CD14-positive monocyte (primary cell): ENCODE data around the gene PDCL3. TPM values are rescaled to one million over a fixed set of nuclear protein-coding genes. Genes with fewer than 3 reads are reported as not detected.

Experiments used
- DNase-seq, 3 donors: peaks; one replicate each; pipeline ENCODE4 v3.0.0-alpha.2; 2011 to 2022
- H2AFZ ChIP-seq: 2 replicates; pipeline ENCODE4 v1.6.0; 2012; ENCODE audit warnings: mild to moderate bottlenecking, low read depth, low read length, inconsistent platforms; ENCODE audit not compliant: insufficient read depth, poor library complexity, severe bottlenecking
- H3K27ac ChIP-seq, 2 donors: 1 replicate in 1 of 2; 2 replicates in 1 of 2; pipeline ENCODE4 v1.5.1; 2012 to 2013; ENCODE audit warnings: low read length in 2 of 2, control low read depth in 1 of 2, inconsistent platforms in 1 of 2, low read depth in 1 of 2, mild to moderate bottlenecking in 1 of 2
- H3K27me3 ChIP-seq, 2 donors: one replicate each; pipeline versions ENCODE4 v1.6.0 to v1.6.1; 2011 to 2013; ENCODE audit warnings: low read length in 2 of 2; ENCODE audit not compliant: control insufficient read depth in 2 of 2, insufficient read depth in 2 of 2
- H3K36me3 ChIP-seq, 2 donors: replicated peaks in 1 of 2; 1 replicate in 1 of 2; 2 replicates in 1 of 2; pipeline versions ENCODE4 v1.5.1 to v1.6.1; 2012 to 2013; ENCODE audit warnings: low read length in 2 of 2, control low read depth in 1 of 2, inconsistent platforms in 1 of 2, mild to moderate bottlenecking in 1 of 2; ENCODE audit not compliant: insufficient read depth in 2 of 2, control insufficient read depth in 1 of 2
- H3K4me1 ChIP-seq, 2 donors: 1 replicate in 1 of 2; 2 replicates in 1 of 2; pipeline versions ENCODE4 v1.5.1 to v1.6.1; 2012 to 2013; ENCODE audit warnings: low read length in 2 of 2, control low read depth in 1 of 2, inconsistent platforms in 1 of 2, mild to moderate bottlenecking in 1 of 2, moderate library complexity in 1 of 2; ENCODE audit not compliant: insufficient read depth in 2 of 2, control insufficient read depth in 1 of 2
- H3K4me2 ChIP-seq: replicated peaks from 2 replicates; pipeline ENCODE3; 2012; ENCODE audit warnings: low read length, moderate library complexity, mild to moderate bottlenecking; ENCODE audit not compliant: poor library complexity, severe bottlenecking; ENCODE audit errors: extremely low read depth
- H3K4me3 ChIP-seq, 3 experiments: fragments of 200-600 bp in 1 of 3; sonication (generic) in 1 of 3; replicated peaks in 1 of 3; 1 replicate in 2 of 3; 2 replicates in 1 of 3; pipeline ENCODE4 v1.5.1; 2011 to 2013; ENCODE audit warnings: low read length in 3 of 3, mild to moderate bottlenecking in 3 of 3, control low read depth in 2 of 3, low read depth in 2 of 3, inconsistent platforms in 1 of 3, moderate library complexity in 1 of 3
- H3K79me2 ChIP-seq: 2 replicates; pipeline ENCODE4 v1.6.0; 2012; ENCODE audit warnings: mild to moderate bottlenecking, control low read depth, inconsistent platforms, low read length, moderate library complexity; ENCODE audit not compliant: insufficient read depth
- H3K9ac ChIP-seq: 2 replicates; pipeline ENCODE4 v1.6.0; 2017; ENCODE audit warnings: low read length, mild to moderate bottlenecking; ENCODE audit not compliant: insufficient read depth, poor library complexity, severe bottlenecking
- H3K9me3 ChIP-seq, 2 donors: replicated peaks in 1 of 2; 1 replicate in 1 of 2; 2 replicates in 1 of 2; pipeline versions ENCODE4 v1.5.1 to v1.6.1; 2012 to 2013; ENCODE audit warnings: low read length in 2 of 2, control low read depth in 1 of 2; ENCODE audit not compliant: control insufficient read depth in 1 of 2, insufficient read depth in 1 of 2
- H4K20me1 ChIP-seq: 2 replicates; pipeline ENCODE4 v1.6.0; 2012; ENCODE audit warnings: mild to moderate bottlenecking, low read length, control low read depth, moderate library complexity; ENCODE audit not compliant: insufficient read depth
- H3K27ac Mint-ChIP-seq, 7 donors: one replicate each; pipeline ENCODE4 v1.8.0; 2020; ENCODE audit warnings: mild to moderate bottlenecking in 7 of 7, mixed read lengths in 7 of 7, moderate library complexity in 6 of 7, inconsistent platforms in 2 of 7
- H3K27me3 Mint-ChIP-seq, 3 donors: one replicate each; pipeline ENCODE4 v1.8.0; 2021 to 2022; ENCODE audit warnings: low read depth in 3 of 3, mild to moderate bottlenecking in 3 of 3, mixed read lengths in 3 of 3, moderate library complexity in 3 of 3, inconsistent platforms in 1 of 3
- H3K36me3 Mint-ChIP-seq, 2 donors: one replicate each; pipeline ENCODE4 v1.8.0; 2020; ENCODE audit warnings: mixed read lengths in 2 of 2, inconsistent platforms in 1 of 2, mild to moderate bottlenecking in 1 of 2
- H3K4me1 Mint-ChIP-seq: one replicate; pipeline ENCODE4 v1.8.0; 2020; ENCODE audit warnings: mild to moderate bottlenecking, mixed read lengths
- H3K4me3 Mint-ChIP-seq, 2 donors: one replicate each; pipeline ENCODE4 v1.8.0; 2020; ENCODE audit warnings: mild to moderate bottlenecking in 2 of 2, mixed read lengths in 2 of 2, moderate library complexity in 1 of 2
- H3K9me3 Mint-ChIP-seq, 7 donors: one replicate each; pipeline ENCODE4 v1.8.0; 2020 to 2022; ENCODE audit warnings: mixed read lengths in 7 of 7, mild to moderate bottlenecking in 6 of 7, moderate library complexity in 6 of 7, inconsistent platforms in 2 of 7
- WGBS: methylation state at CpG from one replicate; pipeline ENCODE4 v1.1.5; 2013; ENCODE audit warnings: missing lambda C conversion rate; ENCODE audit not compliant: insufficient coverage; 5-methylcytosine and 5-hydroxymethylcytosine counted together
- intact Hi-C, 2 donors: fragments of 100-400 bp; cut with micrococcal nuclease; formaldehyde crosslinking; loops; one replicate each; pipeline versions ENCODE4 v1.15.0 to v1.15.1; 2023
- polyA plus RNA-seq, 3 donors: library from polyadenylated mRNA; depleted of rRNA in 1 of 3; unstranded in 2 of 3; stranded (reverse) in 1 of 3; fragments of 300-500 nt in 2 of 3; fragments of >200 nt in 1 of 3; fragmentation: Illumina TruSeq in 2 of 3; gene quantifications; 1 replicate in 2 of 3; 2 replicates in 1 of 3; pipeline ENCODE4 v1.2.3, GENCODE V29; 2012 to 2021
- TF ChIP-seq, protein P1 (sequence below): fragments of 200-600 bp; IDR thresholded peaks from one replicate; pipeline ENCODE4 v1.8.0; 2022; ENCODE audit warnings: antibody characterized with exemption, mild to moderate bottlenecking

Gene PDCL3
- polyA plus RNA-seq, 3 donors: 15.9 to 28.4 (median 24.8) TPM

DNA sequence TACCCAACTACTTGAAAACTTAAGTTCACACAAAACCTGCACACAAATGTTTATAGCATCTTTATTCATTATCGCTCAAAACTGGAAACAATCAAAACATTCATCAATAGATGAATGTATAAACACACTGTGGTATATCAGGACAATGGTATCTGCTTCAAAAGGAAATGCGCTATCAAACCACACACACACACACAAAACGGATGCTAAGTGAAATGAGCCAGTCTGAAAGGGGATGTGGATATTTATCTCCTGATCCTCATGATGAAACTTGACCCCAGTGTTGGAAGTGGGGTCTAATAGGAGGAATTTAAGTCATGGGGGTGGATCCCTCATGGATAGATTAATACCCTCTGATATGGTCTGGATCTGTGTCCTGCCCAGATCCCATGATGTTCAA, 22.0 kb downstream of the PDCL3 start:
- H3K4me3 Mint-ChIP-seq: no peak overlapping the region
- H3K27ac Mint-ChIP-seq: no peak overlapping the region
- H4K20me1 ChIP-seq: no peaks in the 10 kb centered on the region
- peaks cover 0 to 5% of the 10 kb centered on the region in 2 donors for H3K36me3 Mint-ChIP-seq
- no peaks in the 10 kb centered on the region for H3K27me3 Mint-ChIP-seq
- no peaks in the 10 kb centered on the region for H3K27me3 ChIP-seq
- no peak overlapping the region for H2AFZ ChIP-seq
- no peaks in the 10 kb centered on the region for H3K36me3 ChIP-seq
- H3K4me1 ChIP-seq: peaks cover 25 to 27% of the 10 kb centered on the region in 2 donors
- no peaks in the 10 kb centered on the region for H3K9me3 ChIP-seq
- H3K4me2 ChIP-seq: no peak overlapping the region
- H3K9ac ChIP-seq: no peak overlapping the region
- no peak overlapping the region for H3K4me3 ChIP-seq
- intact Hi-C loops: no loop called here
- peaks cover 0 to 4% (median 1%) of the 10 kb centered on the region in 7 donors for H3K9me3 Mint-ChIP-seq
- peaks cover 26% of the 10 kb centered on the region for H3K4me1 Mint-ChIP-seq
- TF ChIP-seq, protein P1, sequence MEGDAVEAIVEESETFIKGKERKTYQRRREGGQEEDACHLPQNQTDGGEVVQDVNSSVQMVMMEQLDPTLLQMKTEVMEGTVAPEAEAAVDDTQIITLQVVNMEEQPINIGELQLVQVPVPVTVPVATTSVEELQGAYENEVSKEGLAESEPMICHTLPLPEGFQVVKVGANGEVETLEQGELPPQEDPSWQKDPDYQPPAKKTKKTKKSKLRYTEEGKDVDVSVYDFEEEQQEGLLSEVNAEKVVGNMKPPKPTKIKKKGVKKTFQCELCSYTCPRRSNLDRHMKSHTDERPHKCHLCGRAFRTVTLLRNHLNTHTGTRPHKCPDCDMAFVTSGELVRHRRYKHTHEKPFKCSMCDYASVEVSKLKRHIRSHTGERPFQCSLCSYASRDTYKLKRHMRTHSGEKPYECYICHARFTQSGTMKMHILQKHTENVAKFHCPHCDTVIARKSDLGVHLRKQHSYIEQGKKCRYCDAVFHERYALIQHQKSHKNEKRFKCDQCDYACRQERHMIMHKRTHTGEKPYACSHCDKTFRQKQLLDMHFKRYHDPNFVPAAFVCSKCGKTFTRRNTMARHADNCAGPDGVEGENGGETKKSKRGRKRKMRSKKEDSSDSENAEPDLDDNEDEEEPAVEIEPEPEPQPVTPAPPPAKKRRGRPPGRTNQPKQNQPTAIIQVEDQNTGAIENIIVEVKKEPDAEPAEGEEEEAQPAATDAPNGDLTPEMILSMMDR: no peak
- no CpG with 5 or more reads among the region's 3 CpGs for WGBS
- DNase-seq: no peak
- H3K27ac ChIP-seq: no peak overlapping the region
- no peaks in the 10 kb centered on the region for H3K79me2 ChIP-seq

GRCh38 chr2:100588071-100588786, 25.4 kb downstream of the PDCL3 start:
- peaks cover 0 to 4% (median 0%) of the 10 kb centered on the region in 7 donors for H3K9me3 Mint-ChIP-seq

More at GRCh38 chr2:100588071-100588786, 25.4 kb downstream of the PDCL3 start:
- no peaks in the 10 kb centered on the region for H3K79me2 ChIP-seq
- Mint-ChIP-seq H3K4me3 (no peak overlapping the region), H3K4me1 (peaks cover 17% of the 10 kb centered on the region), H3K27me3 (no peaks in the 10 kb centered on the region), H3K36me3 (no peaks in the 10 kb centered on the region), H3K27ac (peak overlapping the region in 3 of 7 donors; percentile 6 to 72 (median 10))
- intact Hi-C loops: no loop called here
- H3K27ac ChIP-seq: no peak overlapping the region
- no peaks in the 10 kb centered on the region for H3K27me3 ChIP-seq
- H3K4me1 ChIP-seq: peaks cover 5 to 10% of the 10 kb centered on the region in 2 donors
- H3K9ac ChIP-seq: no peak overlapping the region
- H2AFZ ChIP-seq: no peak overlapping the region
- H3K4me3 ChIP-seq: no peak overlapping the region
- DNase-seq: peak; percentile 77 to 84 (median 78)
- H3K36me3 ChIP-seq: no peaks in the 10 kb centered on the region
- H3K9me3 ChIP-seq: no peaks in the 10 kb centered on the region
- no peak overlapping the region for H3K4me2 ChIP-seq
- no peaks in the 10 kb centered on the region for H4K20me1 ChIP-seq
- no CpG with 5 or more reads among the region's 7 CpGs for WGBS
- TF ChIP-seq, protein P1: no peak
